Neuron (in vitro differentiated cells): ENCODE results near the gene AGAP2.

Experiments
- H2AFZ ChIP-seq: one replicate; pipeline ENCODE4 v1.6.1; 2013; ENCODE audit warnings: low read depth, mild to moderate bottlenecking, inconsistent platforms, low read length, moderate library complexity
- H3K27me3 ChIP-seq: one replicate; pipeline ENCODE4 v1.6.1; 2013; ENCODE audit warnings: low read length; ENCODE audit not compliant: insufficient read depth
- H3K36me3 ChIP-seq: one replicate; pipeline ENCODE4 v1.6.1; 2013; ENCODE audit warnings: low read length; ENCODE audit not compliant: insufficient read depth
- H3K4me1 ChIP-seq: one replicate; pipeline ENCODE4 v1.6.1; 2013; ENCODE audit warnings: low read length; ENCODE audit not compliant: insufficient read depth
- H3K4me3 ChIP-seq: 2 replicates; pipeline ENCODE4 v1.5.1; 2013; ENCODE audit warnings: mild to moderate bottlenecking, low read length, moderate library complexity
- H3K9me3 ChIP-seq: one replicate; pipeline ENCODE4 v1.6.1; 2013; ENCODE audit warnings: low read length

The AGAP2 gene

GRCh38 chr12:57738661-57739237, at the start of gene AGAP2:
Gene AGAP2, minus strand, starts transcription at chr12:57738742. Its CDS starts 496 bp downstream, at chr12:57738246.
- Histone ChIP-seq H2AFZ (peak within 1 kb of the TSS; percentile 18), H3K9me3 (no peaks in the 10 kb centered on the region), H3K4me3 (peak within 1 kb of the TSS; percentile 61), H3K27me3 (no peaks in the 10 kb centered on the region), H3K4me1 (peaks cover 45% of the 10 kb centered on the region), H3K36me3 (no peaks in the 10 kb centered on the region)

GRCh38 chr12:57783861-57784260, 45.3 kb upstream of the AGAP2 start:
- Histone ChIP-seq H3K27me3 (no peaks in the 10 kb centered on the region), H3K4me3 (peak overlapping the region; percentile 4), H2AFZ (no peak overlapping the region), H3K9me3 (no peaks in the 10 kb centered on the region), H3K4me1 (peaks cover 5% of the 10 kb centered on the region), H3K36me3 (peaks cover 32% of the 10 kb centered on the region)

GRCh38 chr12:57783466-57783801, 44.9 kb upstream of the AGAP2 start:
- Histone ChIP-seq H2AFZ (no peak overlapping the region), H3K9me3 (no peaks in the 10 kb centered on the region), H3K4me3 (peak overlapping the region; percentile 94), H3K36me3 (peaks cover 31% of the 10 kb centered on the region), H3K27me3 (no peaks in the 10 kb centered on the region), H3K4me1 (peaks cover 5% of the 10 kb centered on the region)

- H3K9me3 ChIP-seq, result no peaks in the 10 kb centered on the region
- H3K36me3 ChIP-seq, result peaks cover 31% of the 10 kb centered on the region
Measured at GRCh38 chr12:57782608-57783465, 44.3 kb upstream of the AGAP2 start, which contains the start of gene TSFM. Gene TSFM, plus strand, starts transcription at chr12:57782787. Its CDS starts 15 bp downstream, at chr12:57782802.

GRCh38 chr12:57782243-57782607, 43.7 kb upstream of the AGAP2 start:
- H3K36me3 ChIP-seq, result peaks cover 28% of the 10 kb centered on the region
- no peak overlapping the region for H2AFZ ChIP-seq
- H3K9me3 ChIP-seq, result no peaks in the 10 kb centered on the region
- peaks cover 5% of the 10 kb centered on the region for H3K4me1 ChIP-seq
- H3K27me3 ChIP-seq, result no peaks in the 10 kb centered on the region
- H3K4me3 ChIP-seq, result peak overlapping the region; percentile 94

More at GRCh38 chr12:57782608-57783465, 44.3 kb upstream of the AGAP2 start, which contains the start of gene TSFM:
- Histone ChIP-seq H2AFZ (peak within 1 kb of the TSS; percentile 78), H3K4me3 (peak within 1 kb of the TSS; percentile 94), H3K27me3 (no peaks in the 10 kb centered on the region), H3K4me1 (peaks cover 5% of the 10 kb centered on the region)

GRCh38 chr12:57781801-57782200, 43.3 kb upstream of the AGAP2 start:
- Histone ChIP-seq H2AFZ (no peak overlapping the region), H3K4me3 (no peak overlapping the region), H3K9me3 (no peaks in the 10 kb centered on the region), H3K27me3 (no peaks in the 10 kb centered on the region), H3K4me1 (peaks cover 5% of the 10 kb centered on the region), H3K36me3 (peaks cover 23% of the 10 kb centered on the region)

GRCh38 chr12:57781244-57781643, 42.7 kb upstream of the AGAP2 start:
- no peaks in the 10 kb centered on the region for H3K9me3 ChIP-seq
- H3K4me1 ChIP-seq, result peaks cover 5% of the 10 kb centered on the region
- H3K4me3 ChIP-seq, result no peak overlapping the region
- no peak overlapping the region for H2AFZ ChIP-seq
- peaks cover 19% of the 10 kb centered on the region for H3K36me3 ChIP-seq
- H3K27me3 ChIP-seq, result no peaks in the 10 kb centered on the region

GRCh38 chr12:57780284-57780897, 41.8 kb upstream of the AGAP2 start:
- Histone ChIP-seq H3K9me3 (no peaks in the 10 kb centered on the region), H2AFZ (no peak overlapping the region), H3K36me3 (peaks cover 10% of the 10 kb centered on the region), H3K4me3 (no peak overlapping the region), H3K4me1 (peaks cover 5% of the 10 kb centered on the region), H3K27me3 (no peaks in the 10 kb centered on the region)

GRCh38 chr12:57779736-57780135, 41.2 kb upstream of the AGAP2 start:
- peaks cover 5% of the 10 kb centered on the region for H3K4me1 ChIP-seq
- H3K9me3 ChIP-seq, result no peaks in the 10 kb centered on the region
- no peak overlapping the region for H2AFZ ChIP-seq
- H3K4me3 ChIP-seq, result no peak overlapping the region
- peaks cover 9% of the 10 kb centered on the region for H3K36me3 ChIP-seq
- H3K27me3 ChIP-seq, result no peaks in the 10 kb centered on the region

- H3K27me3 ChIP-seq, result no peaks in the 10 kb centered on the region
Measured at GRCh38 chr12:57777911-57778310, 39.4 kb upstream of the AGAP2 start.

GRCh38 chr12:57777367-57777766, 38.8 kb upstream of the AGAP2 start:
- no peak overlapping the region for H2AFZ ChIP-seq
- H3K4me1 ChIP-seq, result peaks cover 5% of the 10 kb centered on the region
- peaks cover 6% of the 10 kb centered on the region for H3K36me3 ChIP-seq
- no peaks in the 10 kb centered on the region for H3K9me3 ChIP-seq
- no peak overlapping the region for H3K4me3 ChIP-seq
- H3K27me3 ChIP-seq, result no peaks in the 10 kb centered on the region

More at GRCh38 chr12:57777911-57778310, 39.4 kb upstream of the AGAP2 start:
- Histone ChIP-seq H2AFZ (no peak overlapping the region), H3K4me1 (peaks cover 3% of the 10 kb centered on the region), H3K4me3 (no peak overlapping the region), H3K36me3 (peaks cover 6% of the 10 kb centered on the region), H3K9me3 (no peaks in the 10 kb centered on the region)

- H3K27me3 ChIP-seq, result no peaks in the 10 kb centered on the region
- H3K4me3 ChIP-seq, result no peak overlapping the region
- no peak overlapping the region for H2AFZ ChIP-seq
- H3K36me3 ChIP-seq, result peaks cover 6% of the 10 kb centered on the region
- no peaks in the 10 kb centered on the region for H3K9me3 ChIP-seq
- peaks cover 8% of the 10 kb centered on the region for H3K4me1 ChIP-seq
Measured at GRCh38 chr12:57776247-57776587, 37.7 kb upstream of the AGAP2 start.

- Histone ChIP-seq H3K9me3 (no peaks in the 10 kb centered on the region), H2AFZ (no peak overlapping the region), H3K4me1 (peaks cover 12% of the 10 kb centered on the region), H3K27me3 (no peaks in the 10 kb centered on the region), H3K36me3 (peaks cover 6% of the 10 kb centered on the region), H3K4me3 (no peak overlapping the region)
Measured at GRCh38 chr12:57775563-57776246, 37.2 kb upstream of the AGAP2 start.
